GM19324 (cell line): Measurements from ENCODE around the gene MAMSTR.

Experiments used
- ATAC-seq: cut with Tn5 transposase; IDR thresholded peaks from one replicate; pipeline ENCODE4 v1.9.1; 2021; ENCODE audit warnings: mild to moderate bottlenecking, moderate library complexity; ENCODE audit not compliant: unreplicated experiment, low FRiP score

MAMSTR gene

DNA sequence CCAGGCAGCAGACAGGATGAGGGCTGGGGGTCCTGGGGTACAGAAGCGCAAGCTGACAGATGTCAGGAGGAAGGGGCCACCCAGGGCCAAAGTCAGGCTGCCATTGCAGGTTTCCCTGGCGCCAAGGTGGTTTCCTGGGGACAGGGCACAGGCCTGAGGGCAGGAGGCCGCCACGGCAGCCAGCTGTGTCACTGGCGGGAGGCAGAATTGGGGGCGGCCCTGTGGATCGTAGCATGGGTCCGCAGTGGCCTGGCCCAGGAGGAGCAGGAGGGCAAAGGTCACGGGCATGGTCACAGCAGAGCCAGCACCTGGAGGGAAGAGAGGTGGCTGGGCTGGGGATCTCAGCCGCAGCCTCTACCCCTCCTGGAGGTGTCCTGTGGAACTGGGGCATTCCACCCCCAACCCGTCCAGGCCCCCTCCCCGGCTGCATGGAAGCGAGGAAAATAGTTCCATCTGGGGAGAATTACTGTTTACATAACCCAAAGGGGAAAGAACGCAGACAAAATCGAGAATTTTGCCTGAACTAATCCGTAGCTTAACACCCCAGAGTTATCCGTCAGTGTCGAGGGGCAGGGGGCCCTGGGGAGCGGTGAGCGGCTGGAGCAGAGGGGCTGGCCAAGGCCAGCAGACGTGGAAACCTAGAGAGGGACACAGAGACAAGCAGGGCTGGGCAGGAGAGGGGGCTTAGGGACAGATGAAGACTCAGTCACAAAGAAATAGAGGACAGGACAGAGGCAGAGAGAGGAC, 48.7 kb downstream of the MAMSTR start:
- ATAC-seq: no peak

DNA sequence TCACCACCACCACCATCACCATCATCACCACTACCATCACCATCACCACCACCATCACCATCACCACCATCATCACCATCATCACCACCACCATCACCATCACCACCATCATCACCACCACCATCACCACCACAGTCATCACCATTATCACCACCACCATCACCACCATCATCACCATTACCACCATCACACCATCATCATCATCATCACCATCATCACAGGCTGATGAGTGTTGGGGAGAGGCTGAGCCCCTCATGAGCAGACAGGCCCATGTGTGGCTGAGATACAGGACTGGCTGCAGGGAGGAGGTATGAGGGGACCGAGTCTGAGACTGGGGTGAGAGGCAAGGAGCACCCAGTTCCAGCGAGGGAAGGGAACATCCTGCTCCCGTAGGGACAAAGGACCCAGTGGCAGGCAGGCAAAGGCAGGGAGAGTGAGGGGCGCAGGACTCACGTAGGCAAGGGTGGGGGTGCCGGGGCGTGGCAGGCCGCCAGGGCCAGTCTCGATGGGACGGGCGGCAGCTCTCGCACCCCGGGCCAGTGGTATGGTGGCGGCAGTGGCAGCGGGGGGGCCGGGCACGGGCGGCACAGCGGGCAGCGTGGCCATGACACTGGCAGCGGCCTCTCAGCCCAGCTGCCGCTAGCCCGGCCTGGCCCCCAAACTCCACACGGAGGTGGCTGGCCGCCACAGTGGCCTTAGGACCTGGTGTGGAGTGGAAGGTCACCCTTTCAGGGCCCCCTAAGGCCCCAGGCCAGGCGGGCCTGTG, 49.4 kb downstream of the MAMSTR start:
- no peak for ATAC-seq

DNA sequence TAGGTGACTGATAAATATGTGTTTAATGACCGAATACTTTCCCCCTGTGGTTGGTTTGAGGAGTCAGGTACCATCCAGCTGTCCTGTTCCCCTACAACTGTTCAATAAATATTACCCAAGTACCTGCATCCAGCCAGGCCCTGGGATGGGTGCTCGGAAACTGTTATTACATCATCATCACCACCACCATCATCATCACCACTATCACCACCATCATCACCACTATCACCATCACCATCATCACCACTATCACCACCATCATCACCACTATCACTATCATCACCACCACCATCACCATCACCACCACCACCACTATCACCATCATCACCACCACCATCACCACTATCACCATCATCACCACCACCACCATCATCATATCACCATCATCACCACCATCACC, 50.8 kb downstream of the MAMSTR start:
- ATAC-seq: no peak

DNA sequence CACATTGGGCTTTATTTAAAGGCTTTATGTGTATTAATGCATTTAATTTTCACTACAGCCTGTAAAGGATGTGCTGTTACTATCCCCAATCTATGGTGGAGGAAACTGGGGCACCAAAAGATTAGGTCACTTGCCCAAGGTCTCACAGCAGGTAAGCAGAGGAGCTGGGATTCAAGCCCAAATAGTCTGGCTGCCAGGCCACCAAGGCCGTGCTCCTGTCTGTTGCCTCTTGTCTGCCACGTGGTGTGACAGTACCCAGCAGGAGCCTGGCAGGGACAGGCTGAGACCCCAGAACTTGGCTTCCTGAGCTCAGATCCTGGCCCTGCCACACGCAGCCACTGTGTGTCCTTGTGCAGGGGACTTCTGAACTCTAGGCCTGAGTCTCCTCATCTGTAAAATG, 51.2 kb downstream of the MAMSTR start:
- no peak for ATAC-seq

DNA sequence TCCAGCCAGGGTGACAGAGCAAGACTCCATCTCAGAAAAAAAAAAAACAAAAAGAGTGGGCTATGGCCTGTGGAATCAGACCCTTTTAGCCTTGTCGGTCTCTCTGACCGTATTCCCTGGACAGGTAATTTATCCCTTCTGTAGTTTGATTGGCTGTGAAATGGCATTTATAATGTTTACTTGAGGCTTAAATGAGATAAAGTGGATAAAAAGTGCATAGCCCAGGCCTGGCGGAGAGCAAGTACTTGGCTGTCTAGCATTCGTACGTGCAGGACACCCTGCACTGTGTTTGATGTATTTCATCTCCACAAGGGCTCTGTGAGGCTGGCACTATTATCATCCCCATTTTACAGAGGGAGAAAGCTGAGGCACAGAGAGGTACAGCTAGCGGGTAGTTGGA, 53.7 kb downstream of the MAMSTR start:
- ATAC-seq: no peak

DNA sequence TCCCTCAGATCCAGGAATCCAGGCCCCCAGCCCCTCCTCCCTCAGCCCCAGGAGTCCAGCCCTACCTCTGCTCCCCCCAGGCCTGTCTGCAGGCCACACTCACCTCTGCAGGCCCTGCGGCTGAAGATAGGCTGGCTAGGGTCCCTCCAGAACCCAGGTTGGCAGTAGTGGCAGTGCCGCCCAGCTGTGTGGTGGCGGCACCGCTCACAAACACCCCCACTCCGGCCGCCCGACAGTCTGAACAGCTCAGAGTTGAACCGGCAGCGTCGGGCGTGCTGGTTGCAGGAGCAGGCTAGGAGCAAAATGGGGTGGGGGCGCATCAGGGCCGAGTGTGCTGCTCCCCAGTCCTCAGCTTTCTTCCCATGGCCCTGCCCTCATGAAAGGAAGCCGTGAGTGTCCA, 55.0 kb downstream of the MAMSTR start:
- no peak for ATAC-seq

DNA sequence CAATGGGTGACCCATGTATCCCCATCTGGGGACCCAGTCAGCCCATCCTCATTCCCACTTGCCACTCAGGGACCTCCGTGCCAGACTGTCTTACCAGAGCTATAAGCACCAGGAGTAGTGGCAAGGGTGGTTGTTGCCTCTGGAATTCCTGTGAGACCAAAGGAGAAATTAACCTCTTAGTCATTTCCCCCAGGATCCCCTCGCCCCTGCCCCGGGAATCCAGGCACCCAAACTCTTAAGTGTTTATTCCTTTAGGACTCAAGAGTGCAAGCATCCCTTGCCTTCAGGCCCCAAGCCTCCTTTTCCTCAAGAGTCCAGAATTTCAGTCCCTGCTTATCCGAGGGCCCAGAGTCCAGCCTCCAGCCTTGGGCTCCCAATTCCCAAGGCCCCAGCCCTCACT, 55.9 kb downstream of the MAMSTR start:
- no peak for ATAC-seq
